ENCODE measurements around the gene FAM174C. TPM values are rescaled to one million over a fixed set of nuclear protein-coding genes. Genes with fewer than 3 reads are reported as not detected.
"Not testable (repeated sequence)": the region's sequence is repeated elsewhere in the genome, so short reads cannot be mapped to it uniquely, and the experiment has no call there.

The FAM174C gene
- total RNA-seq, 1 donor from 2014 or later, result 47.5 TPM

- DNase-seq (ENCODE audit: low spot score), result no peak
Measured at GRCh38 chr19:1298235-1298634, 22.9 kb downstream of the FAM174C start.

GRCh38 chr19:1299801-1300200, 24.5 kb downstream of the FAM174C start:
- DNase-seq (ENCODE audit: low spot score), result no peak

- DNase-seq (ENCODE audit: low spot score), result no peak
Measured at GRCh38 chr19:1300744-1301490, 25.6 kb downstream of the FAM174C start.

- no peak for DNase-seq (ENCODE audit: low spot score)
Measured at GRCh38 chr19:1302533-1303239, 27.4 kb downstream of the FAM174C start.

- no peak for DNase-seq (ENCODE audit: low spot score)
Measured at GRCh38 chr19:1304197-1304924, 29.0 kb downstream of the FAM174C start.

GRCh38 chr19:1305354-1305753, 30.0 kb downstream of the FAM174C start:
- not testable (repeated sequence) for DNase-seq (ENCODE audit: low spot score)

- no peak for DNase-seq (ENCODE audit: low spot score)
Measured at GRCh38 chr19:1307320-1307719, 32.0 kb downstream of the FAM174C start.

GRCh38 chr19:1307755-1308303, 32.5 kb downstream of the FAM174C start:
- DNase-seq (ENCODE audit: low spot score), result no peak

- DNase-seq (ENCODE audit: low spot score), result no peak
Measured at GRCh38 chr19:1308718-1309117, 33.4 kb downstream of the FAM174C start.

- no peak for DNase-seq (ENCODE audit: low spot score)
Measured at GRCh38 chr19:1309977-1310852, 34.9 kb downstream of the FAM174C start.

- DNase-seq (ENCODE audit: low spot score), result no peak
Measured at GRCh38 chr19:1310853-1311180, 35.5 kb downstream of the FAM174C start.

- DNase-seq (ENCODE audit: low spot score), result no peak
Measured at GRCh38 chr19:1311543-1312091, 36.3 kb downstream of the FAM174C start.

- DNase-seq (ENCODE audit: low spot score), result no peak
Measured at GRCh38 chr19:1312767-1313694, 37.7 kb downstream of the FAM174C start.

GRCh38 chr19:1313695-1314613, 38.6 kb downstream of the FAM174C start:
- DNase-seq (ENCODE audit: low spot score), result no peak

GRCh38 chr19:1315470-1316166, 40.3 kb downstream of the FAM174C start:
- no peak for DNase-seq (ENCODE audit: low spot score)

GRCh38 chr19:1316466-1316865, 41.1 kb downstream of the FAM174C start:
- DNase-seq (ENCODE audit: low spot score), result no peak

GRCh38 chr19:1317274-1318003, 42.1 kb downstream of the FAM174C start:
- DNase-seq (ENCODE audit: low spot score), result no peak

All from ureter (tissue), 1 donor.